ENCODE results near the gene SLC9A4. TPM values are rescaled to one million over a fixed set of nuclear protein-coding genes. Genes with fewer than 3 reads are reported as not detected.

Gene SLC9A4
- total RNA-seq, 3 donors from 2014 or later: 0.05 TPM; not detected in 2

GRCh38 chr2:102438578-102438977, 34.4 kb upstream of the SLC9A4 start:
- Mint-ChIP-seq H3K27me3 (ENCODE audit: low read depth) (no peaks in the 10 kb centered on the region), H3K36me3 (ENCODE audit: insufficient read depth) (peaks cover 9% of the 10 kb centered on the region), H3K9me3 (no peaks in the 10 kb centered on the region), H3K4me3 (no peak overlapping the region), H3K4me1 (ENCODE audit: low read depth) (peaks cover 31% of the 10 kb centered on the region)
- DNase-seq: no peak
- peak in 1 of 2 donors; percentile 4 for ATAC-seq

DNA sequence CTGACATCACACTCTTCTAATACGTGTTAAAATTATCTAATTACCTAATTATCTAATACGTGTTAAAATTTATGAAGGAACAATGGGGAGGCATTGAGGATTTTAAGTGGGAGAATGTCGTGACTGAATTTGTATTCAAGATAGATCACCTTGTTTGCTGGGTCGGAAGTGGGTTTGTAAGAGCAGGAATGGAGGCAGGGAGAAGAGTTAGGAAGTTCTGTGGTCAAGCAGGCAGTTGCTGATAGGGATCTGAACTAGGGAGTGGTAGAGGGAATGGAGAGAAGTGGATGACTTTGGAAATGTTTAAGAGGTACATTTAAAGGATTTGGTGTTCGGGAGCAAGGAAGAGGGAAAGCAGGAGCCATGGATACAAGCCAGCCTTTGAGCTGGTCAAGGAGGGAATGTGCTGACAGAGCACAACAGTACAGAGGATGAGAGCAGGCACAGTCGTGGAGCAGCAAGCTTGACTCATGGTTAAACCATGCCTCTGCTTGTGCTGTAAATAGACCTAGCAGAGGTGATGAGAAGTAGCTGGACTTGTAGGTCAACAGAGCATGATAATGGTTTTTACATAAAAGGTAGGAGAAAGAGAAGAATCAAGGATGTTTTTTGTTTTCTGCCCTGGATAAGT, 33.8 kb upstream of the SLC9A4 start:
- no peaks in the 10 kb centered on the region for H3K9me3 Mint-ChIP-seq
- peaks cover 9% of the 10 kb centered on the region for H3K36me3 Mint-ChIP-seq (ENCODE audit: insufficient read depth)
- peaks cover 31% of the 10 kb centered on the region for H3K4me1 Mint-ChIP-seq (ENCODE audit: low read depth)
- no peak overlapping the region for H3K4me3 Mint-ChIP-seq
- DNase-seq (no peak), ATAC-seq (no peak)
- no peaks in the 10 kb centered on the region for H3K27me3 Mint-ChIP-seq (ENCODE audit: low read depth)

DNA sequence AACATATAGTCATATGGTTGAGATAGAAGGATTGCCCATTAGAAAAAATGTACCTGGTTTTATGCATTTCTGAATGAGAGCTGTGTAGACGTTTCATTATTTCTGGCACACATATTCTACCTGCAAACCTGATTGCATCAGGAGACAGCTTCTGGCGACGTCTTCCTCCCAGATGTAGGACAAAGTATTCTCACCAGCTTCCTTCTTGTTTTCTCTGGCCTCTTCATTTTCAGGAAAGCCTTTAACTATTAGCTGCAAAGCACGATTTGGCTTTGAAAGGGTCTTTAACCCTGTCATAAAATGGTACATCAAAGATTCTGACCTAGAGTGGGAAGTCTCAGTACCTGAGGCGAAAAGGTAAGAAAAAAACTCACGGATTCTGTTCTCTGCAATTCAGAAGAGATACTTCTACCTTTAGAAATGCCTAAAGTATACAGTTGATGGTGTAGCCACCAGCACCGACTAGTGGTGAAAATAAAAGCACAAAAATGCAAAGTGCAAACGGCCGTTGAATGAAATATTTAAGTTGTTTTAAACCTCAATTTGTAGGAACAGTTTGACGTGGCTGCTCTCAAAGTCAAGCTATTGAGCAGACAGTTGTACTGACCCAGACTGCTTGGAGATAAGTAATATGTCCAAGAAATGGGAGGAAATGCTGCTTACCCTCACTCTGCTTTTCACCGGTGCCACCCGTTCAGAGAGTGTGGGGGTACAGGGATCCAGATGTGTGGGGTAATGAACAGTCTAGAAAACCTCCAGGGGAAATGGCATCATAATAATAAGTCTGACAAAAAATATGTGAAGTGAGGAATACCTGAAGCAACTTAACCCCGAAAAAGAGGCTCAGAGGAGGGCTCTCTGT, 29.8 kb upstream of the SLC9A4 start:
- Mint-ChIP-seq H3K4me3 (peak overlapping the region; percentile 12), H3K36me3 (ENCODE audit: insufficient read depth) (no peaks in the 10 kb centered on the region), H3K4me1 (ENCODE audit: low read depth) (peaks cover 7% of the 10 kb centered on the region), H3K27me3 (ENCODE audit: low read depth) (no peaks in the 10 kb centered on the region), H3K9me3 (no peaks in the 10 kb centered on the region)
- DNase-seq: peak; percentile 39
- ATAC-seq: peak; percentile 68 to 79

DNA sequence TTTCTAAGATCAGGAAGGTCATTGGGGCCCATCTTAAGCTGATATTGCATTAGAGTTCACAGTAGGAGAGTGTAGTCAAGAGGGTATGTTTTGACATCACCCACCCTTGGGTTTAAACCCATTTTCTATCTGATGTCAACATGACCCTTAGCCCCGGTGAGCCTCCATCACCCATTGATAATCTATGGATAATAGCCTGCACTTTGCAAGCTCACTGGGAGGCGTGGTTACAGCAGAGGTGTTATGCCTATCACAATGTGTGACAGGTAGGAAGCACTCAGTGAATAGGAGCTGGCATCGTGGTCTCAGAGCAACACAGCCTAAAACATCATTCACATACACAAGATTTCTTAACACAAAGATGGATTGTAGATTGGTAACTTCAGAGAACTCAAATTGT, 28.8 kb upstream of the SLC9A4 start:
- H3K4me3 Mint-ChIP-seq: no peak overlapping the region
- H3K9me3 Mint-ChIP-seq: no peaks in the 10 kb centered on the region
- peaks cover 7% of the 10 kb centered on the region for H3K4me1 Mint-ChIP-seq (ENCODE audit: low read depth)
- ATAC-seq: no peak
- DNase-seq: no peak
- H3K27me3 Mint-ChIP-seq (ENCODE audit: low read depth): no peaks in the 10 kb centered on the region
- no peaks in the 10 kb centered on the region for H3K36me3 Mint-ChIP-seq (ENCODE audit: insufficient read depth)

- no peak for DNase-seq
- peaks cover 8% of the 10 kb centered on the region for H3K4me1 Mint-ChIP-seq (ENCODE audit: low read depth)
- ATAC-seq: no peak
- no peaks in the 10 kb centered on the region for H3K27me3 Mint-ChIP-seq (ENCODE audit: low read depth)
- H3K4me3 Mint-ChIP-seq: no peak overlapping the region
- H3K9me3 Mint-ChIP-seq: no peaks in the 10 kb centered on the region
- H3K36me3 Mint-ChIP-seq (ENCODE audit: insufficient read depth): no peaks in the 10 kb centered on the region
Measured at GRCh38 chr2:102446936-102447335, 26.1 kb upstream of the SLC9A4 start.

GRCh38 chr2:102449370-102449974, 23.6 kb upstream of the SLC9A4 start:
- peak in 1 of 2 donors; percentile 53 for ATAC-seq
- H3K4me3 Mint-ChIP-seq: no peak overlapping the region

GRCh38 chr2:102451968-102452367, 21.1 kb upstream of the SLC9A4 start:
- no peak for DNase-seq
- no peak overlapping the region for H3K4me3 Mint-ChIP-seq
- H3K9me3 Mint-ChIP-seq: peaks cover 8% of the 10 kb centered on the region
- H3K4me1 Mint-ChIP-seq (ENCODE audit: low read depth): peaks cover 1% of the 10 kb centered on the region
- H3K27me3 Mint-ChIP-seq (ENCODE audit: low read depth): no peaks in the 10 kb centered on the region
- no peak for ATAC-seq
- no peaks in the 10 kb centered on the region for H3K36me3 Mint-ChIP-seq (ENCODE audit: insufficient read depth)

More at GRCh38 chr2:102449370-102449974, 23.6 kb upstream of the SLC9A4 start:
- H3K9me3 Mint-ChIP-seq: no peaks in the 10 kb centered on the region
- DNase-seq: peak; percentile 67
- H3K27me3 Mint-ChIP-seq (ENCODE audit: low read depth): no peaks in the 10 kb centered on the region
- H3K36me3 Mint-ChIP-seq (ENCODE audit: insufficient read depth): no peaks in the 10 kb centered on the region
- peaks cover 1% of the 10 kb centered on the region for H3K4me1 Mint-ChIP-seq (ENCODE audit: low read depth)

DNA sequence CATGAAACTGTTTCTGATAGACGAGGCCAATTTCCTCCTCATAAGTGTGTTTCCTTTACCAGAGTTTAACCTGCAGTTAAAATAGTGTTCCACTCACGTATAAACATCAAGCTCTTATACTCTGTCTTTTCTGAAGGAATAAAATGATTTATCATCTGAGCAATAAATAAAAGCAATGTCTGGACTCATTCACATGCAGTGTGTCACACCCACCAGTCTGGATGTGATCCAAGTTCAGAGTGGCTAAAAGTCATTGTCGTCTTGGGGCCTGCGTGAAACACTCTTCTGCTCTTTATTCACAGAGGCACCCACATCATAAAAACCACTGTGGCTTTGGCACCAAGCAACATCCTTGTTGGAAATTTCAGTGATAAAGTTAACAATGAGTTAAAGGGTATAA, 19.5 kb upstream of the SLC9A4 start:
- ATAC-seq (no peak), DNase-seq (no peak)
- Mint-ChIP-seq H3K36me3 (ENCODE audit: insufficient read depth) (no peaks in the 10 kb centered on the region), H3K4me1 (ENCODE audit: low read depth) (peaks cover 1% of the 10 kb centered on the region), H3K27me3 (ENCODE audit: low read depth) (no peaks in the 10 kb centered on the region), H3K9me3 (peaks cover 8% of the 10 kb centered on the region), H3K4me3 (no peak overlapping the region)

GRCh38 chr2:102455061-102455670, 17.9 kb upstream of the SLC9A4 start:
- H3K9me3 Mint-ChIP-seq: peaks cover 8% of the 10 kb centered on the region
- ATAC-seq (no peak), DNase-seq (no peak)
- no peaks in the 10 kb centered on the region for H3K27me3 Mint-ChIP-seq (ENCODE audit: low read depth)
- H3K36me3 Mint-ChIP-seq (ENCODE audit: insufficient read depth): no peaks in the 10 kb centered on the region
- H3K4me1 Mint-ChIP-seq (ENCODE audit: low read depth): no peaks in the 10 kb centered on the region
- no peak overlapping the region for H3K4me3 Mint-ChIP-seq

DNA sequence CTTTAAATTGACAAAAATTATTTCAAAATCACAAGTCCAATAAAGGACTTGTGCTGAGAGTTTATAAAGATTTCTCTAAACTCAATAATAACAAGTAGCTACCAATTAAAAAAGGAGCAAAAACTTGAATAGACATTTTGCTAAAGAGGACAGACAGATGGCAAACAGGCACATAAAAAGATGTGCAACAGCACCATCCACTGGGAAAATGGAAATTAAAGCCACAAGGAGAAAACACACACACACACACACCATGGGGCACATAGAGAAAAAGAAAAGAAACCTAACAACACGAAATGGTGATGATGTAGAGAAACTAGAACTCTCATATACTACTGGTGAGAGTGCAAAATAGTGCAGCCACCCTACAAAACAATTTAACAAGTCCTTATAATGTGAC, 12.6 kb upstream of the SLC9A4 start:
- H3K36me3 Mint-ChIP-seq (ENCODE audit: insufficient read depth): no peaks in the 10 kb centered on the region
- no peak overlapping the region for H3K4me3 Mint-ChIP-seq
- H3K4me1 Mint-ChIP-seq (ENCODE audit: low read depth): no peaks in the 10 kb centered on the region
- peaks cover 3% of the 10 kb centered on the region for H3K27me3 Mint-ChIP-seq (ENCODE audit: low read depth)
- peaks cover 12% of the 10 kb centered on the region for H3K9me3 Mint-ChIP-seq
- no peak for DNase-seq
- ATAC-seq: no peak

- Mint-ChIP-seq H3K27me3 (ENCODE audit: low read depth) (peaks cover 3% of the 10 kb centered on the region), H3K36me3 (ENCODE audit: insufficient read depth) (no peaks in the 10 kb centered on the region), H3K9me3 (peaks cover 6% of the 10 kb centered on the region), H3K4me1 (ENCODE audit: low read depth) (no peaks in the 10 kb centered on the region), H3K4me3 (no peak overlapping the region)
- DNase-seq (no peak), ATAC-seq (no peak)
Measured at GRCh38 chr2:102461188-102461587, 11.8 kb upstream of the SLC9A4 start.

- no peak for DNase-seq
- H3K9me3 Mint-ChIP-seq: peaks cover 6% of the 10 kb centered on the region
- H3K4me1 Mint-ChIP-seq (ENCODE audit: low read depth): no peaks in the 10 kb centered on the region
- no peak for ATAC-seq
- no peak overlapping the region for H3K4me3 Mint-ChIP-seq
- no peaks in the 10 kb centered on the region for H3K36me3 Mint-ChIP-seq (ENCODE audit: insufficient read depth)
- H3K27me3 Mint-ChIP-seq (ENCODE audit: low read depth): peaks cover 3% of the 10 kb centered on the region
Measured at GRCh38 chr2:102463160-102463559, 9.9 kb upstream of the SLC9A4 start.

DNA sequence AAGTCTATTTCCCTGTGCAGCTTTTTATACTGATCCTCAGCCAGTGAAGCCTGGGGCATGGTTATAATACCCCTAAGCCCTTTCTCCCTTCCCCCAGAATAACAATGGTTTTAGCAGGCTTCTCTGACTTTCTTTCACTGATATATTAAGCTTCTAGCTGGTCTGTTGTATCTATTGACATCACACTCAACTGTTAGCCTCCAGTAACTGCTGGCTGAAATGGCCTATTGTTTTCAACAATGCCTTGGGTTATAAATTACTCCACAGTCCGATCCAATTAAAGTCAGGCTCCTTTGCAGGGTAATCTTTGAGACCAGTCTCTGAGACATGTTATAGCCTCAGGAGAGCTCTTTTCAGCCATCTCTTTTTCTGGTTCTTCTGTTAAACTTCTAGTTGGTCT, 2.9 kb upstream of the SLC9A4 start:
- no peak overlapping the region for H3K4me3 Mint-ChIP-seq
- ATAC-seq: no peak
- DNase-seq: no peak
- peaks cover 3% of the 10 kb centered on the region for H3K36me3 Mint-ChIP-seq (ENCODE audit: insufficient read depth)
- no peaks in the 10 kb centered on the region for H3K4me1 Mint-ChIP-seq (ENCODE audit: low read depth)
- peaks cover 24% of the 10 kb centered on the region for H3K27me3 Mint-ChIP-seq (ENCODE audit: low read depth)
- peaks cover 15% of the 10 kb centered on the region for H3K9me3 Mint-ChIP-seq

- ATAC-seq (no peak), DNase-seq (no peak)
- H3K4me1 Mint-ChIP-seq (ENCODE audit: low read depth): no peaks in the 10 kb centered on the region
- H3K36me3 Mint-ChIP-seq (ENCODE audit: insufficient read depth): peaks cover 3% of the 10 kb centered on the region
- H3K9me3 Mint-ChIP-seq: peaks cover 15% of the 10 kb centered on the region
- no peak overlapping the region for H3K4me3 Mint-ChIP-seq
- peaks cover 25% of the 10 kb centered on the region for H3K27me3 Mint-ChIP-seq (ENCODE audit: low read depth)
Measured at GRCh38 chr2:102473631-102474030, 605 bp downstream of the SLC9A4 start.

Measured in activated T-cell treated with anti-CD3 and anti-CD28 coated beads, Interleukin-2, amount 50 U/mL, for 4 hours (primary cell).